GM21529 (cell line): ENCODE measurements around the gene MESP2.

Experiments
- ATAC-seq: cut with Tn5 transposase; IDR thresholded peaks from one replicate; pipeline ENCODE4 v1.9.1; 2021; ENCODE audit not compliant: unreplicated experiment

Gene MESP2

DNA sequence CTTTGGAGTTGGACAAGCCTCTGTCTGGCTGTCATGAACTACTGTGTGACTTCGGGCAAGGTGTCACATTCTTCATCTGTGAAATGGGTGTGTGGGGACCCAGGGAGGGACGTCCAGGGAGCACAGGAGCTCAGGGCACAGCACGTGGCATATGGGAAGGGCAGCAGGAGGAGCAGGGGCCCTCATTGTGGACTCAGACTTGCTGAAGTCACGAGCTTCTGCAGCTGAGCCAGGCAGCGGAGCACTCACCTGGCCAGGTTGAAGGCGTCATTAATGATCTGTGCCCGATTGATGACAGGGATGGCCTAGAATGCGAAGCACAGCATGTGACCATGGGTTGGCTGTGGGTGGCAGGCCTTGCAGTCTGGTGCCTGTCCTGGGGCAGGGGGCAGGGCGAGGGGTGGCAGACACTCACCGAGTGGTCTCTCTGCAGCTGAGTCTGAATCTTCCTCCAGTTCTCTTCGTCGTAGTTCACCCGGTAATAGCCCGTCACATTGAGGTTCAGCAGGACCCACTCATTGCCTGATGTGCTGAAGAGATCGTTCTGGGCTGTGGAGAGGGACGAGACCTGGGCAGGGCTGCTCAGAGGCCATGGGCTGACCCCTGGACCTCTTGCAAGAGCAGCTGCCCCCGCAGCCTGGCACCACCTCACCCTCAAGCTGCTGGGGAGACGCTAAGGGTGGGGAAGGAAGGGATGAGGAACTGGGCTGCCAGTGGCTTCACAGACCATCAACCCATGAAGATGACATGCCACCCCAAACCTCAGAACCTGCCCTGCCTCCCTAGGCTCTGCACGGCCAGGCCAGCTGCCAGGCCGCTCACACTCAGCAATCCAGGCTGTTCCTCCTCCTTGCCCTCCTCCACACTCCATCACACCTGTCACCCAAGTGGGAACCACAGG, 23.1 kb downstream of the MESP2 start:
- ATAC-seq = no peak

DNA sequence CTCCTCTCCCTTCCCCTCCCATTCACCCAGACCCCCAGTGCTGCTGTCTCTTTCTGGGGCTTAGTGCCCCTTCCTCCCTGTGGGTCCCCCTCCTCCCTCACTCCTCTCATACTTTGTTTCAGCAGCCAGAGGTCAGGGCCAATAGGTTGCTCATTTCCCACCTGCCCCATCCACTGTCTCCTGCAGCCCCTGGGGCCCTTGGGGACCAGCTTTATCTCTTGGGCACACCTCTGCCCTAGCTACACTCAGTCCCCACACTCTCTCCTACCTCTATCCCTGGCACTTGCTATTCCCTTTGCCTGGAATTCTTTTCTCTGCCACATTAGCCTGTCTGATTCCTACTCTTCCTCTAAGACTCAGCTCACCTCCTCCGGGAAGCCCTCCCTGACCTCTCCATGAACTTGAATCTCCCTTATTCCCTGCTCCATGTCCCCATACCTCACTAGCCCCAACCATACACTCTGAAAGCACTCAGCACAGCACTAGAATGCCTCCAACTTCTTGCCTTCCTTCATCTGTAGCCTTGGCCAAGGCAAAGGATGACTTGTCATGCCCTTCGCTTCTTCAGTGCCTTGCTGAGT, 23.9 kb downstream of the MESP2 start:
- no peak for ATAC-seq

DNA sequence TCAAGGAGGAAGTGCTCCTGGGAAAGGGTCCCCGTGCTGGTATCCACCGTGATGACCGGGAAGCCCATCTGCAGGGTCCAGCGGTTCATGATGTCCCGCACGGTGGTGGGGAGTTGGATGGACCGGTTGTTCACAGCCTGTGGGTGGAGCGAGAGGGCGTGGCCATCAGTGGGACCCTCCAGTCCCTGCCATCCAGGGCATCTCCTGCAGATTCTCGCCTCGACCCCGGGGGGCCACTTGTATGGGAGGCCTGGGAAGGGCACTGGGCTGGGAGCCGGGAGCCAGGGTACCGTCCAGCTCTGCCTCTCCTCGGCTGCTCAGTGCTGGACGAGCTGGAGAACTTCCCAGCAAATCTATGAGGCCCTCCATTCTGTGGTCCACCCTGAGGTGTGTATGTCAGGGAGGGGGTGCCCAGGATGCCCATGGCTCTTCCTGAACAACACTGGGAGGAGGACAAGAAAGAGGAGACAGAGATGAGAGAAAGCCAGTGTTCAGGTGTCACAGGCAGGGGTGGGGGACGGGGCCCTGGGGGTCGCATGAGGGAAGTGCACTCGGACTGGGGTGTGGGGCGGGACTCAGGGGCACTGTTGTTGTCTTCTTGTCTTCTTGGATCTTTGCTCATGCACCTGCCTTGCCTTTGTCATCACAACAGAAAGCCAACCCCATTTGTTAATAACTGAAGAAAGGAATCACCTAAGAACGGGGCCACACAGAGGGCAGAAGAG, 25.5 kb downstream of the MESP2 start:
- ATAC-seq = no peak

DNA sequence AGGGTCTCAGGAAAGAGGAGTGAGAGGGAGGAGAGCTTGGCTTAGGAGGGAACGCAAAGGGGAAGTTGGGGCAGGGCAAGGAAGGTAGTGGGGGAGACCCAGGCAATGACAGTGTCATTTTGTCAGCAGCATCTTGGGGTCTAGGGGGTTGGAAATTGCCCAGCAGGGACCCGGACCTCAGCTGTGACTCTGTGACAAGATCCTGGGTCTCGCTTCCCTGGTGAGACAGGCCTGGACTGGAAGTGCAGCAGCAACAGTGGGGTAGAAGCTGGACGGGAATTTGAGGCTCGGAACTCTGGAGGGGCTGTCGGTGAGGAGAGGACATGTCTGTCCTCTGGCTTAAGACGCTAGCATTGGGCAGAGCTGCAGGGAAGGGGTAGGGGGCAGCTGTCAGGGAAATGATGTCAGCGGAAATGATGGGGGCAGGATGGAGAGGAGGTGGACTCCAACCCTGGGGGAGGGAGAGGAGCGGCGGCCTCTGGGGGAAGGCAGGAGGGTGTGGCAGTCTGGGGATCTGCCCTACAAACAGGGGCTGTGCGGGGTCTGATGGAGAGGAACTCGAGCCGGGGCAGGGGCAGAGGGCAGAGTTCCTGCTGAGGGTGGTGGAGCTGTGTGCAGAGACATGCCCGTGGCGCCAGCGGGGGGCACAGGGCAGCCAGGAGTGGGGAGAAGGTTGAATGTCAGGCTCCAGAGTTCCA, 26.2 kb downstream of the MESP2 start:
- no peak for ATAC-seq

DNA sequence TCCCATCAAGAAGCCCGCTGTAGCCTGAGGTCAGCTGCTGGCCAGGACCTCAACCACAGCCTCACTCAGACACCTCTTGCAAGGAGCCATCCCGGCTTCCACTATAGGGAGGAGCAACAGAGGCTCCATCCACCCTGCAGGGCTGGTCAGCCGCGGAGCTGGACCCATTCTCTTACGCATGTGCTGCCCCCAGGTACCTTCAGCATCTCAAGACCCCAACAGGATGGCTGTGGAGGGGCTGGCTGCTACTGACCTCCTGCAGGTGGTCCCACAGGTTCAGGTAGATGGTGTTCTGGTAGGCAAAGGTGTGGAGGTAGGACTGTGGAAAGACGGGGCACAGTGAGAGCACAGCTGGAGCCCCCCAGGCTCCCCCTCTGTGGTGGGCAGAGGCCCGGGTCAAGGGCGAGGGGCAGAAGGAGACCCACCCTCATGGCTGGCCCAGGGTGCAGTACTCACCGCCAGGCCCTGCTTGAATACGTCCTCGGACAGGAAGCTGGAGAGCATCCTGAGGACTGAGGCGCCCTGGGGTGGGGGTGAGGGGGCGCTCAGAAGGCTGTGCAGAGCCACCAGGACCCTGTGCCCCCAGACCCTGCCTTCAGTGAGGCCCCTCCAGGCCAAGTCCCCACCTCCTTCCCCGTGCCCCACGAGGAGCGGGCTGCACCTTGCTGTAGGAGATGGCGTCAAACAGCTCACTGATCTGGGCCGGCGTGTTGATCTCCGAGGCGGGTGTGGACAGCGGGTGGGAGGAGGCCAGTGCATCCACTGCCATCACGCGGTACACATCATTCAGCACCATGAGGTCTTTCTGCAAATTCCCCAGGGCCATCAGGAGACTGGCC, 27.1 kb downstream of the MESP2 start:
- no peak for ATAC-seq

DNA sequence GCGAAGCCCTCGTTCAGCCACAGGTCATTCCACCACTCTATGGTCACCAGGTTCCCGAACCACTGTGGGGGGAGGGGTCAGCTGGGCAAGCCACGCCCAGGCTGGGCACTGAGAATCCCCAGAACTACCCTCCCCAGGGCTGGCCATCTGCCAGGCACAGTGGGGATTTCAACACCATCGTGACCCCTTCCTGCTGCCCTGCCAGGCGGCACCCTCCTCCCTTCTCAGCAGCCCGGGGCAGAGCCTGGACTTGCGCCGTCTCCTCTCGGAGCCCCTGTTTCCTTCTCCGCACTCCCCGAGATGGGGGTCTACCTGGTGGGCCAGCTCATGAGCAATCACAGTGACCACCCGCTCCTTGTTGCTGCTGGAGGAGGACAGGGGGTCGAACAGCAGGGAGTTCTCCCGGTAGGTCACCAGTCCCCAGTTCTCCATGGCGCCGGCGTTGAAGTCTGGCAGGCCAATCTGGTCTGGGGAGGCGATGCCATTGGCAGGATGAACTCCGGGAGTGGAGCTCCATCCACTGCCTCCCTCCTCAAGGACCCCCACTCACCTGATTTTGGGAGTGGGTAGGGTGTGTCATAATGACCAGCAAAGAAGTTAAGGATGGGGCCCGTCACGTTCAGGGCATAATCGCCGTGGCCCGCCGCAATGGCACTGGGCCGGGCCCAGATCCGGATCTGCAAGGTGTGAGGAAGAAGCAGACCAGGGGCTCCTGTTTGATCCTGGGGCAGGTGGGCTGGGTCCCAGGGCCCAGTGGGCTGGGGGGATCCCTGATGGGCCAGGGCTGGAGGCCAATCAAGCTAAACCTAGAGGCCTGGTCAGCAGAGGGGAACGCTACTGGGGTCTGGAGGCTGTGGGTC, 28.0 kb downstream of the MESP2 start:
- ATAC-seq = no peak

DNA sequence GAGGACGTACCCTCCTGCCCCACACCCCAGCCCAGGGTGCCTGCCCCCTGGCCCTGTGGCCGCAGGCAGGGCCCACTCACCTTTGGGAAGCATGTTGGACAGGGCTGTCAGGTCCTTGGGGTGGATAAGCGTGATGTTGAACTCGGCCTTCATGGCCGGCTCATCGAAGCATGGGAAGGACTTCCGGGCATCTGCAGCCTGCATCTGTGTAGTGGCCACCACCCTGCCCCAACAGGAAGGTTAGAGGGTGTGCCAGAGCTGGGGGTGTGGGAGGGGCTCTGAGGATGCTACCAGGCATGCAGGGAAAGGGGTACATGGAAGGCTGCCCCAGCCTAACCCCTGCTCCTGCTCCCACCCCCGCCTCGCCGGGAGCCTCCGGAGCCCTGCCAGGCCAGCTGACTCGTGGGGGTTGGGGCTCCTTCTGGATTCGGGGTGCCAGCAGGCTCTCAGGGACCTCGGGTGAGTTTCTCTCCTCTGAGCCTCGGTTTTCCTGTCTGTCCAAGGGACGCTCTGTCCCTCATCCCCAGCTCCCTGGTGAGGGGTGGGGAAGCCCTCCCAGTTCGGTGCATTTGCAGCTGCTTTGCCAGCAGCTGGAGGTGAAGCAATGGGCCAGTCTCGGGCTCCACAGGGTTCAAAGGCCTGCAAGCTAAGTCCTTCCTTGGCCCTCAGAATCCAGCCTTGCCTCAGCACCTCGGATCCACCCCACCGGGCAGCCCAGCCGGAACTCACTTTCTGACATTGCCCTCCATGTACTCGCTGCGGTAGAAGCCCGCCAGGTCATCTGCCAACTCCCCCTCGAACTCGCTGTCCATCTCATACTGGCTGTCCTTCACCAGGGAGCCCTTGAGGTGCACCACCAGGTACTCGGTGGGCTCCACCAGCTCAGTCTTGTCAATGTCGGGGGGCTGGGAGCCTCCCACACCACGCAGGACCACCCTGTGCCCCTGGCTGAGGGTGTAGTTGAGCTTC, 29.4 kb downstream of the MESP2 start:
- no peak for ATAC-seq

DNA sequence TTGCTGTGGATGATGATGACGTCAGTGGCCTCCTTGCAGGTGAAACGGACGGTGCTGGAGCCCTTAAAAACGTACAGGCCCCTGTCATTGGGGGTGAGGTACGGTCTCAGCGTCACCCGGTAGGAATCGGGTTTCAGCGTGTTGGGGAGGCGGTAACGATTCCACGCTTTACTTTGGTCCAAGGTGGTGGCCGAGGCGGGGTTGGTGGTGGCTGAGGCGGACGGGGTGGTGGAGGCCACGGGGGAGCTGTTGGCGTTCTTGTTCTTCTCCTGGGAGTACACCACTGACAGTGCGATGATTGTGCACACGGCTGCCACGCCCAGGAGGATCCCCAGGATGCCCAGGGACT, 30.1 kb downstream of the MESP2 start:
- no peak for ATAC-seq

DNA sequence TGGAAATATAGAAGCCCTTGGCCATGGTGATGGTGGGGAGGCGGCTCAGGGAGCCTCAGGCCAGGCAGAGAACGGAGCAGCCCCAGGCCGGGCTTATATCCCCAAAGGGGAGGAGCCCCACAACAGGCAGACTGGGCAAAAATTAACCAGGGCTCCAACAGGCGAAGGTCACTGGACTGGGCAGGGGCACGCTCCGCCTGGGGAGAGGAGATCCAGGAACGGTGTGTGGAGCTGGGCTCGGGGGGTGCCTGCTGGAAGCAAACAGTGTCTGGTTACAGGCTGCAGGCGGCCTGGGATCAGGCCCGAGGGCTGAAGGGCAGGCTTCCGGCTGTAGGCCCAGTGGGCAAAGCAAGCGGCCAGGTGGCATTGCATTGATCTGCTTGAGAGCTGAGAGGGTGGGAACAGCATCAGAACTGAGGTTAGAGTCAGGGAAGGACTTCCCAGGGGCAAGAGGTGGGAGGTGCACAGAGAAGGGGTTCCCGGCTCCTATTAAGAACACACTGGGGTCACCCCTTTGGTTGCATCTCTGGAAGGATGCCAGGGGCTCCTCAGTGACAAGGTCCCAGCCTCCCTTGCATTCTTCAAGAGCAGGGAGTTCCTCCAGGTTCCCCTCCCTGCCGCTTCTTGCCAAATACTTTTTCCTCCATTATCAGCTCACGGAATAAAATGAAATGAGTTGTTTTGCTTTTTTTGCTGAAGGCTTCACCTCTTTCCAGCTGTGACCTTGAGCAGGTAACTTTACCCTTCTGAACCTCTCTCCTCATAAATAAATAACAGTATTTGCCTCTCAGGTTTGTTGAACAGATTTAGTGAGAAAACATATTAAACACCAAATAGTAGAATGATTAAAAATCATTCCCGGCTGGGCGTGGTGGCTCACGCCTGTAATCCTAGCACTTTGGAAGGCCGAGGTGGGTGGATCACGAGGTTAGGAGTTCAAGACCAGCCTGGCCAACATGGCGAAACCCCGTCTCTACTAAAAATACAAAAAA, 30.7 kb downstream of the MESP2 start:
- no peak for ATAC-seq

DNA sequence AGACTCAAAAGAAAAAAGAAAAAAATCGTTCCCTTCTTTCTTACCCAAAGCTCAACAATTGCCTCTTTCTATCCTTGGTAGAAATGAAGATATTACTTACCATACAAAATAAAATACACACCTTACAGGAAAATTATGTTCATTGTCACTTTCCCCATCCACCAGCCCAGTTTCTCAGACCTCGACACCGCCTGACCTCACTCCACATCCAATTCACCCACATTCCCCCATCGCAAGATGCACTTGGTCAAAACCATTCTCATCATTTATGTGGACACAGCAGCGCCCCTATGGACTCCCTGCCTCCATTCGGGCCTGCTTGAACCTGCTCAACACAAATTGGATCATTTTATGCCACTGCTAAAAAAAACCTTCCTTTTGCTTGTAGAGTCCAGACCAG, 31.6 kb downstream of the MESP2 start:
- no peak for ATAC-seq

DNA sequence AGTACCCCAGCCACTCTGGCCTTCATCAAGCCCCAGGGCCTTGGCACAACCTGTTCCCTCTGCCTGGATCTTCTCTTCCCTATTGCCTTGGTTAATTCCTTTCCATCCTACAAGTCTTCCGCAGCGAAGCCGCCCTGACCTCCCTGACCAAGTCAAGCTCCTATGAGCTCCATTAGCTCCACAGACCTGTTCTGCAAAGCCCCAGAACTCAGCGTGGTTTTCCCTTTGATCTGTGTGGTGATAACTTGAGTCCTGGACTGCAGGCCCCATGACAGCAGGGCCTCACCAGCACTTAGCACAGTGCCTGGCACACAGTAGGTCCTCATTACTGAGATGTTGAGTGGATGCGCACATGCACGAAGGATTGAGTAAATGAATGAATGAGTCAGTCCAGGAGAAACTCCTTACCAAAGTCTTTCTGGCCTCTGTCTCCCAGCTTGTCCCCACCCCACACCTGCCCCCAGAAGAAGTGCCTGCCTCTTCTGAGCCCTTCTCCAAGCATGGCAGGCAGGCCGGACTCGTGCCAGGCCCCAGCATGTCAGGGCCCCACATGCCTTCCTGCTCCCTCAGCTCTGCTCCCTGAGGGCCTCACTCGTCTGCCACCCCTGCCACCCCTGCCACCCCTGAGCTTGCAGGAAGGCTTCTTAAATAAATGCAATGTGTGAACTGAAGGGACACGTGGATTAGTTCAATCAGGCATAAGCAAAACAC, 32.2 kb downstream of the MESP2 start:
- ATAC-seq = no peak

DNA sequence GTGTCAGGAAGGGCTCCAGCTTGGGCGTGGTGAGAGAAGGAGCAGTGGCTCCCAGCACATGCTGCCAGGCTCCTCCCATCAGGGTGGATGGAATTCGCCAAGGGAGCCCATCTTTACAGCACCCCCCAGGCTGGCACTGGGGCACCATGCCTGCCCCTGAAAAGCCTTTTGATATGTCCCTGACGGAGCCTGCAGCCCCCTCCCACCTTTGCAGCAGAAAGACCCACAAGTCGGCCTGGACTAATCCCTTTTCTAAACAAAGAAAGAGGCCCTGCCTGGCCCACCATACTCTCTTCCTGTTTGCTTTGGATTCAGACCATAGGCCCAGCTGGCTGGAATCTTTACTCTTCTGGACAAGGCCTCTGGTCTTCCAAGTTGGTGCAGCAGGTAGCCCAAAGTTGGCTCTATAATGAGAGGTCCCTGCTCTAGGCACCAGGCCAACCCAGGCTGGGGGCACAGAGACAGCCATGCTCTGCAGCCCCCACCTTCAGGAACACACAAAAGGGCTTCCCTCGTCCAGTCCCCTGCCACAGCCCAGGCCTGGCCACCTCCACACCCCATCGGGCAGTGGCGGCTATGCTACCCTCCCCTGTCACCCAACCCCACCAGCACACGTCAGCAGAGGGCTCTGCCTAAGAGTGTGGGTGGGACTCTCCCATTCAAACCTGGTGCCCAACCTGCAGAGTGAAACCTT, 33.1 kb downstream of the MESP2 start:
- no peak for ATAC-seq

DNA sequence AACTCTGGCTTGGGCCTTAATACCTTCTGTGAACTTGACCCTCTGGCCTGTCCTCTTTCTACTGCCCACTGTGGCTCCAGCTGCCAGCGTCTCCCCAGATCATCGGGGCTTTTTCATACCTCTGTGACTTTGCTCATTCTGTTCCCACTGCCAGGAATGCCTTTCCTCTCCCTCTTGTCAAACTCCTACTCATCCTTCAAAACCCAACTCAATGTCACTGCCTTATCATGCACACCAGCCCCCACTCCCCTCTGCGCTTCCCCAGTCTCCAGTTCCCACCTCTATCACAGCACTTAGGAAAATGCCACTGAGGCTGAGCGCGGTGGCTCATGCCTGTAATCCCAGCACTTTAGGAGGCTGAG, 33.6 kb downstream of the MESP2 start:
- no peak for ATAC-seq

DNA sequence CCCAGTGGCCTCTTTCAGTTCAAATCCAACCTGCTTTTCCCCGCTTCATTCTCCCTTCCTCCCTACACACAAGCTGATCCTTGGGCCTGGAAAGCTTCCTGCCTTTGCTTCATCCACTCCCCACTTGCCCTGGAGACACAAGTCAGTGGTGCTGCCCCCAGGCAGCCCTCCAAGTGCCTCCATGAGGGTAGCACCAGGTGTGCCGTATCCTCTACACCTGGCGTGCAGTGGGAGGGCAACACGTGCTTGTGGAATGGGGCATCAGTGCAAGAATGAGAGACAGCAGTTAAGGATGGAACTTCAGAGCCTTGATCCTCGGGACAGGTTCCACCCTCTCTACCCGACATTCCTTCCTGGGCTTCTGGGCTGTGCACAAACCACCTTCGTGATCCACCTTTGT, 34.7 kb downstream of the MESP2 start:
- ATAC-seq = no peak

DNA sequence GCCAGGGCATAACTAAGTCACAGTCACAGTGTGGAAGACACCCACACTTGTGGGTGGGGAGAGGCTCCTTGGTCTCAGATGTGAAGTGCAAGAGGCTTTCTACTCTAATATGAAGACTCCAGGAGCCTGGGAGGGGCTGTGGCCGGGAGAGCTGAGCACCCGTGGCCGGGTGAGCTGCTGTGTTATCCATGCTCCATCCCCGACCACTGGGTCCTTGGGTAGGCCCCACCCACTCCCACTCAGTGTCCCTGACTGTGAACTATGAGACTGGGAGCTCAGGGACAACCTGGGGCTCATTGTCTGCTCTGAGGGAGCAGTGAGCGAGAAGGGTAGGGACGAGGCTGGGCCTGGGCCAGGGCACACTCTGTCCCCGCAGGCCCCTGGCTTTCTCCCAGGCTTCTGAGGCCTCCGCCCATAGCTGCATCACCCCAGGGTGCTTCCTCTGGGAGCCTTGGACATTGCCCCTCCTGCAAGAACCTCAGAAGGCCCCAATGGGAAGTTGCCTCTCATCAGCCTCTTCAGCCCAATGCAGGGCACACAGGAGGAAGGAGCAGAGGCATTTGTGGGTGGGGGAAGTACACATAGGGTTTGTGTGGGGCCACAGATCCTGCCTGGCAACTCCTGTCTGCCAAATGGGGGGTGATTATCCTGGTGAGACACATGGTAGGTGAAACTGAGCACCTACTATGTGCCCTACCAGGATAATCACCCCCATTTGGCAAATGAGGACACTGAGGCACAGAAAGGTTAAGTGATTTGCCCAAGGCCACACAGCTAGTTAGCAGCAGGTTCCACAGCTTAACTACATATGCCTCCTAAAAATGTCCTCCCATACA, 36.1 kb downstream of the MESP2 start:
- ATAC-seq = no peak
